Ascending aorta (tissue), 2 donors: ENCODE results near the gene RYK. TPM values are rescaled to one million over a fixed set of nuclear protein-coding genes. Genes with fewer than 3 reads are reported as not detected.

Source experiments
- DNase-seq, 2 donors: peaks; one replicate each; pipeline ENCODE4 v3.0.0-alpha.2; 2019; ENCODE audit warnings: low spot score in 2 of 2
- H3K27ac ChIP-seq, 2 donors: fragments of 200-600 bp; sonication (generic); one replicate each; pipeline ENCODE4 v1.5.1; 2016 to 2017; ENCODE audit warnings: mild to moderate bottlenecking in 1 of 2
- H3K27me3 ChIP-seq: fragments of 200-600 bp; sonication (generic); one replicate; pipeline ENCODE4 v1.5.1; 2017
- H3K36me3 ChIP-seq, 2 donors: fragments of 200-600 bp; sonication (generic); one replicate each; pipeline ENCODE4 v1.5.1; 2016
- H3K4me1 ChIP-seq, 2 donors: fragments of 200-600 bp; sonication (generic); one replicate each; pipeline ENCODE4 v1.5.1; 2016 to 2017; ENCODE audit warnings: mild to moderate bottlenecking in 1 of 2
- H3K4me3 ChIP-seq, 2 donors: fragments of 200-600 bp; sonication (generic); one replicate each; pipeline ENCODE4 v1.5.1; 2016 to 2017; ENCODE audit warnings: mild to moderate bottlenecking in 1 of 2
- H3K9me3 ChIP-seq, 2 donors: fragments of 200-600 bp; sonication (generic); one replicate each; pipeline ENCODE4 v1.5.1; 2016
- intact Hi-C: fragments of 100-400 bp; cut with DNase I; formaldehyde crosslinking; loops from one replicate; pipeline ENCODE4 v1.15.1; 2023
- total RNA-seq: library from RNA; depleted of rRNA; stranded (reverse); fragments of >200 nt; gene quantifications from one replicate; pipeline ENCODE4 v1.1.0, GENCODE V29; 2016
- TF ChIP-seq, protein P1 (sequence below), 3 experiments: fragments of 200-600 bp in 2 of 3; fragments of 450-650 bp in 1 of 3; sonication (generic) in 2 of 3; IDR thresholded peaks; one replicate each; pipeline ENCODE4 v1.5.1; 2016 to 2019; ENCODE audit warnings: antibody characterized with exemption in 3 of 3, mild to moderate bottlenecking in 1 of 3, moderate library complexity in 1 of 3

RYK gene
- total RNA-seq, 1 donor from 2014 or later: 13.5 TPM

DNA sequence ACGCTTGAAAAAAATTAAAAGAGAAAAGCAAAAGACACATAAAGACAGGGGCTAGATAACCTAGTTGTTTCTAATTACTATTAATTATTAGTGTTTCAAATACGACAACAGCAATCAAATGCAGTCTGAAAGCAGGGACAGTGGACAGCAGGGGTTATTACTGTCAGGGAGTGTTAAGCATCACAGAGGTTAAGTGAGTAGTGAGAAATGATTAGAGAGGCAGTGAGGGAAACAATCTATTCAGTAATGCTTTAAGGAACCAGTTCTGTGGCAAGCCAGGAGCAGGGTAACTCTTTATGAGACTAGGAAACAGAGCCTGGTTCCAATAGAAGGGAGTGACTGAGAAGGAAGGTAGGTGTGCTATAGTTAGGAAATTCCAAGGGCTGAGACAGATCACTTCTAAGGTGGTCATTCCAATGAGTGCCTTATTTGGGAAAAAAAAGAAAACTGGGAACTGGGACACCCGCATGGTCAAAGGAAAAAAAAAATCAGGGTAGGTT, 15.0 kb downstream of the RYK start:
- Histone ChIP-seq H3K36me3 (no peaks in the 10 kb centered on the region), H3K27ac (peak overlapping the region; percentile 58 to 71), H3K4me1 (peaks cover 4 to 26% of the 10 kb centered on the region in 2 donors), H3K4me3 (no peak overlapping the region), H3K9me3 (no peaks in the 10 kb centered on the region), H3K27me3 (no peaks in the 10 kb centered on the region)
- DNase-seq: no peak
- intact Hi-C loops: no loop called here
- TF ChIP-seq, protein P1, sequence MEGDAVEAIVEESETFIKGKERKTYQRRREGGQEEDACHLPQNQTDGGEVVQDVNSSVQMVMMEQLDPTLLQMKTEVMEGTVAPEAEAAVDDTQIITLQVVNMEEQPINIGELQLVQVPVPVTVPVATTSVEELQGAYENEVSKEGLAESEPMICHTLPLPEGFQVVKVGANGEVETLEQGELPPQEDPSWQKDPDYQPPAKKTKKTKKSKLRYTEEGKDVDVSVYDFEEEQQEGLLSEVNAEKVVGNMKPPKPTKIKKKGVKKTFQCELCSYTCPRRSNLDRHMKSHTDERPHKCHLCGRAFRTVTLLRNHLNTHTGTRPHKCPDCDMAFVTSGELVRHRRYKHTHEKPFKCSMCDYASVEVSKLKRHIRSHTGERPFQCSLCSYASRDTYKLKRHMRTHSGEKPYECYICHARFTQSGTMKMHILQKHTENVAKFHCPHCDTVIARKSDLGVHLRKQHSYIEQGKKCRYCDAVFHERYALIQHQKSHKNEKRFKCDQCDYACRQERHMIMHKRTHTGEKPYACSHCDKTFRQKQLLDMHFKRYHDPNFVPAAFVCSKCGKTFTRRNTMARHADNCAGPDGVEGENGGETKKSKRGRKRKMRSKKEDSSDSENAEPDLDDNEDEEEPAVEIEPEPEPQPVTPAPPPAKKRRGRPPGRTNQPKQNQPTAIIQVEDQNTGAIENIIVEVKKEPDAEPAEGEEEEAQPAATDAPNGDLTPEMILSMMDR (IDR thresholded peaks at IDR 0.05): no peak

DNA sequence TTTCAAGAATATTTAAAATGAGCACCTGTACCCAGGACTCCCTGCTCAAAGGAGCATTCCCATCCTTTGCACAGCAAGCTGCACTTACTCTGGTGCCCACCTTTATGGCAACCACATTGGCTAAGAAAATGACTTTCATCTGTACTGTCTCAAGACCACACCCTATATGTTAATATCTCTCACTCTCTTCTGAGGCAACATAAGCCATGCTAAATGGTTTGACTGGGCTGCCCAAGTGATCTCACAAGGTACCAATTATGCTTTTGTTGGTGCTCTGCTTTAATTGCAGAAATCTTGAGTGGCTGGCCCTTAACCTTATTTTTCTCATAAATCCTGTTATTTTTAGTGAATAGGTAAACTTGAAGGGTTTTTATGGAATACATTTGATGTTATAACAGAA, 17.7 kb downstream of the RYK start:
- H3K4me1 ChIP-seq: peaks cover 4 to 23% of the 10 kb centered on the region in 2 donors
- H3K36me3 ChIP-seq: no peaks in the 10 kb centered on the region
- intact Hi-C loops: no loop called here
- TF ChIP-seq, protein P1 (IDR thresholded peaks at IDR 0.05): no peak
- H3K4me3 ChIP-seq: no peak overlapping the region
- no peak overlapping the region for H3K27ac ChIP-seq
- no peak for DNase-seq
- H3K9me3 ChIP-seq: no peaks in the 10 kb centered on the region
- no peaks in the 10 kb centered on the region for H3K27me3 ChIP-seq

DNA sequence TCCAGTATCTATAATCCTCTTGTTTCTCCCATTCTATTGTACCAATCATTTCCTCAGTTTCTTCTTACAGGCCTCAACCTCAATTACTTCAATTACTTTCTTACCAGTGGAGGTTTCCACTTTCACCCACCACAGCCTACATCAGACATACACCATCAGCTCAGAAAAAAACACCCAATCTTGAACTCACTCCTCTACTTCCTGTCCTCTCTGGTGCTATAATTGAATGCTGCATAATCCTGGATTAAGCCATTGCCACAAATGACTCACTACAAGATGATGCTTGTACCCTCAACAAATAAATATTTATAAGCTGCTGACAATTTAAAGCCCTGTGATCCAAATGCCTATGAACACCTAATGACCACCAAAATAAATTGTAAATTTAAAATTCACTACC, 18.5 kb downstream of the RYK start:
- Histone ChIP-seq H3K9me3 (no peaks in the 10 kb centered on the region), H3K27me3 (no peaks in the 10 kb centered on the region), H3K4me1 (peaks cover 4 to 22% of the 10 kb centered on the region in 2 donors), H3K27ac (no peak overlapping the region), H3K4me3 (no peak overlapping the region), H3K36me3 (no peaks in the 10 kb centered on the region)
- TF ChIP-seq, protein P1 (IDR thresholded peaks at IDR 0.05): no peak
- intact Hi-C loops: no loop called here
- no peak for DNase-seq

DNA sequence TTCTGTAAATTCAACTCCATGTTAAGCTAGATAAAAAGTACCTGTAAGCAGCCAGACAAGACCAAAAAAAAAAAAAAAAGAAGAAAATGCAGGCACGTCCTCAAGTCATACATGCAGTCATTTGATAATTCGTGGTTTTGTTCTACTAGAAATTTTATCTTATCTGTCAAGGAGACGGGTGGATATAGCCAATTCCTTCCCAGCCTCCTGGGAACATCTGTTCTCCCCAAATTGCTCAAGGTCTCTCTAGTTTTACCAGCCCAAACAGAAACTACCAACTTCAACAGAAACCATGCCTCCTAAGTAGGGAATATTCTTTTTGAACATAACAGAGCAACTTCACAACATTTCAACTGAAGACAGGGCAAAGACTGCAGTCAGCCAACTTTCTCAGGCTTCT, 19.5 kb downstream of the RYK start:
- H3K36me3 ChIP-seq: no peaks in the 10 kb centered on the region
- no peak for DNase-seq
- TF ChIP-seq, protein P1 (IDR thresholded peaks at IDR 0.05): no peak
- H3K4me3 ChIP-seq: no peak overlapping the region
- no peak overlapping the region for H3K27ac ChIP-seq
- no peaks in the 10 kb centered on the region for H3K9me3 ChIP-seq
- intact Hi-C loops: no loop called here
- no peaks in the 10 kb centered on the region for H3K27me3 ChIP-seq
- peaks cover 4 to 20% of the 10 kb centered on the region in 2 donors for H3K4me1 ChIP-seq

DNA sequence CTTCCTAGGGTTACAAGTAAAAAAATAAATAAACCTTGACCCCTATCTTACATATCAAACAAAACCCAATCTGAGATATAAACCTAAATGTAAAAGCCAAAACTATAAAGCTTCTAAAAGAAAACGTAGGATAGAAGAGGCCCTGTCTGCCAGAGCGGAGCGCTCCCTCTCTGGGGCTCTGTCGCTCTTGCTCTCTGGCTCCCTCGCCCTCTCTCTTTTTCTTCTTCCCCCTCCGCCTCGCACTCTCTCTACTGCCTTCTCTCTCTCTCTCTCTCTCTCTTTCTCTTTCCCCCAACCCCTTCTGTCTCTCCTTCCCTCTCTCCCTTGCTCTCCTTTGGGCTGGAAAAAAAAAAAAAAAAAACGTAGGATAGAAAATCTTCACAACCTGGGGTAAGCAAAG, 21.6 kb downstream of the RYK start:
- Histone ChIP-seq H3K4me3 (no peak overlapping the region), H3K36me3 (no peaks in the 10 kb centered on the region), H3K9me3 (no peaks in the 10 kb centered on the region), H3K27me3 (no peaks in the 10 kb centered on the region), H3K4me1 (peaks cover 0 to 8% of the 10 kb centered on the region in 2 donors), H3K27ac (no peak overlapping the region)
- DNase-seq: no peak
- TF ChIP-seq, protein P1 (IDR thresholded peaks at IDR 0.05): no peak
- intact Hi-C loops: no loop called here

DNA sequence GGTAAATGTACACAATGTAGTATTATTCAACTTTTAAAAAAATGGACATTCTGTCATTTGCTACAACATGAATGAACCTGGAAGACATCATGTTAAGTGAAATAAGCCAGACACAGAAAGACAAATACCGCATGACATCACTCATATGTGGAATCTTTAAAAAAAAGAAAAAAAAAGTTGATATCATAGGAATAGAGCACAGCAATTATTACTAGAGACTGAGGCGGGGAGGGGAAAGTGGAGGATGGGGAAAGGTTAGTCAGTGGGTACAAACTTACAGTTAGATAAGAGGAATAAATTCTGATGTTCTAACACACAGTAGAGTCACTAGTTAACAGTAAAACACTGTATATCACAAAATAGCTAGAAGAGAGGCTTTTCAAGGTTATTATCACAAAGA, 22.2 kb downstream of the RYK start:
- Histone ChIP-seq H3K9me3 (no peaks in the 10 kb centered on the region), H3K4me1 (peaks cover 0 to 8% of the 10 kb centered on the region in 2 donors), H3K36me3 (no peaks in the 10 kb centered on the region), H3K4me3 (no peak overlapping the region), H3K27ac (no peak overlapping the region), H3K27me3 (no peaks in the 10 kb centered on the region)
- intact Hi-C loops: no loop called here
- TF ChIP-seq, protein P1 (IDR thresholded peaks at IDR 0.05): no peak
- DNase-seq: no peak
